Stomach (tissue), 9 donors: Measurements from ENCODE around the gene CGB3. TPM values are rescaled to one million over a fixed set of nuclear protein-coding genes. Genes with fewer than 3 reads are reported as not detected.

ENCODE experiments used
- DNase-seq, 2 donors: peaks; one replicate each; pipeline versions ENCODE4 v3.0.0 to v3.0.0-alpha.2; 2013 to 2019
- H3K27ac ChIP-seq, 5 donors: fragments of 200-600 bp in 4 of 5; sonication (generic) in 4 of 5; one replicate each; pipeline ENCODE4 v1.5.1; 2013 to 2019; ENCODE audit warnings: mild to moderate bottlenecking in 1 of 5, moderate library complexity in 1 of 5
- H3K27me3 ChIP-seq, 3 donors: fragments of 200-600 bp; sonication (generic); one replicate each; pipeline ENCODE4 v1.5.1; 2017 to 2019; ENCODE audit warnings: mixed run types in 1 of 3
- H3K36me3 ChIP-seq, 4 donors: fragments of 200-600 bp; sonication (generic); 1 replicate in 3 of 4; 2 replicates in 1 of 4; pipeline ENCODE4 v1.5.1; 2016 to 2019
- H3K4me1 ChIP-seq, 4 donors: fragments of 200-600 bp; sonication (generic); one replicate each; pipeline ENCODE4 v1.5.1; 2016 to 2019
- H3K4me3 ChIP-seq, 4 donors: fragments of 200-600 bp; sonication (generic) in 3 of 4; one replicate each; pipeline ENCODE4 v1.5.1; 2016 to 2019; ENCODE audit warnings: mild to moderate bottlenecking in 1 of 4
- H3K9me3 ChIP-seq, 4 donors: fragments of 200-600 bp; sonication (generic); one replicate each; pipeline ENCODE4 v1.5.1; 2016 to 2019
- EP300 ChIP-seq: sonication (generic); formaldehyde crosslinking; IDR thresholded peaks from one replicate; pipeline ENCODE4 v1.6.1; 2017; ENCODE audit warnings: antibody characterized with exemption
- POLR2A ChIP-seq, 4 donors: fragments of 450-650 bp; IDR thresholded peaks; one replicate each; pipeline ENCODE4 v1.6.1; 2016; ENCODE audit warnings: antibody characterized with exemption in 4 of 4, control low read depth in 2 of 4, mild to moderate bottlenecking in 1 of 4, moderate library complexity in 1 of 4
- POLR2AphosphoS5 ChIP-seq, 3 donors: sonication (generic); formaldehyde crosslinking; IDR thresholded peaks; one replicate each; pipeline ENCODE4 v1.6.1; 2016; ENCODE audit warnings: antibody characterized with exemption in 3 of 3
- WGBS, 5 donors: extraction: QIAGEN DNeasy Blood & Tissue Kit in 3 of 5; methylation state at CpG; one replicate each; pipeline versions ENCODE4 v1.1.5 to v1.1.7; 2013 to 2018; 5-methylcytosine and 5-hydroxymethylcytosine counted together
- intact Hi-C: fragments of 100-400 bp; cut with DNase I; formaldehyde crosslinking; loops from one replicate; pipeline ENCODE4 v1.15.1; 2023; ENCODE audit warnings: low total_unique reads
- polyA plus RNA-seq, 3 donors: library from polyadenylated mRNA; stranded (reverse); fragments of 200-250 nt; gene quantifications; one replicate each; pipeline ENCODE4 v1.2.3, GENCODE V29; 2013
- total RNA-seq, 5 donors: library from RNA; depleted of rRNA; stranded (reverse); fragments of >200 nt; gene quantifications; one replicate each; pipeline versions ENCODE4 v1.1.0 to v1.2.3, GENCODE V29; 2014 to 2016
- TF ChIP-seq, protein P1 (sequence below), 7 experiments: fragments of 450-650 bp in 4 of 7; fragments of 200-600 bp in 3 of 7; sonication (generic) in 3 of 7; IDR thresholded peaks; one replicate each; pipeline ENCODE4 v1.5.1; 2016 to 2019; ENCODE audit warnings: antibody characterized with exemption in 7 of 7, control low read depth in 2 of 7, mild to moderate bottlenecking in 1 of 7
- donor health status: healthy with polysubstance abuse.
- donor health status: Bipolar disorder and iron deficiency.
- donor health status: healthy.

The CGB3 gene
- total and polyA plus RNA-seq, 8 donors: not detected

- no peak for DNase-seq
- no peak for TF ChIP-seq POLR2A (IDR thresholded peaks at IDR 0.05)
- TF ChIP-seq EP300: no peak
- no peak for TF ChIP-seq POLR2AphosphoS5 (IDR thresholded peaks at IDR 0.05)
- TF ChIP-seq, protein P1, sequence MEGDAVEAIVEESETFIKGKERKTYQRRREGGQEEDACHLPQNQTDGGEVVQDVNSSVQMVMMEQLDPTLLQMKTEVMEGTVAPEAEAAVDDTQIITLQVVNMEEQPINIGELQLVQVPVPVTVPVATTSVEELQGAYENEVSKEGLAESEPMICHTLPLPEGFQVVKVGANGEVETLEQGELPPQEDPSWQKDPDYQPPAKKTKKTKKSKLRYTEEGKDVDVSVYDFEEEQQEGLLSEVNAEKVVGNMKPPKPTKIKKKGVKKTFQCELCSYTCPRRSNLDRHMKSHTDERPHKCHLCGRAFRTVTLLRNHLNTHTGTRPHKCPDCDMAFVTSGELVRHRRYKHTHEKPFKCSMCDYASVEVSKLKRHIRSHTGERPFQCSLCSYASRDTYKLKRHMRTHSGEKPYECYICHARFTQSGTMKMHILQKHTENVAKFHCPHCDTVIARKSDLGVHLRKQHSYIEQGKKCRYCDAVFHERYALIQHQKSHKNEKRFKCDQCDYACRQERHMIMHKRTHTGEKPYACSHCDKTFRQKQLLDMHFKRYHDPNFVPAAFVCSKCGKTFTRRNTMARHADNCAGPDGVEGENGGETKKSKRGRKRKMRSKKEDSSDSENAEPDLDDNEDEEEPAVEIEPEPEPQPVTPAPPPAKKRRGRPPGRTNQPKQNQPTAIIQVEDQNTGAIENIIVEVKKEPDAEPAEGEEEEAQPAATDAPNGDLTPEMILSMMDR (IDR thresholded peaks at IDR 0.05): no peak
- Histone ChIP-seq H3K27me3 (no peaks in the 10 kb centered on the region), H3K4me3 (no peak overlapping the region), H3K9me3 (no peaks in the 10 kb centered on the region), H3K36me3 (peaks cover 43 to 78% (median 73%) of the 10 kb centered on the region in 4 donors), H3K4me1 (peaks cover 20 to 30% (median 26%) of the 10 kb centered on the region in 4 donors), H3K27ac (no peak overlapping the region)
- 88 to 97% (median 95%) methylated on average over 7 of the region's 7 CpGs for WGBS, 5 donors
- intact Hi-C loops: no loop called here
These were observed 35.8 kb downstream of the CGB3 start for GRCh38 chr19:48988286-48988685.

DNA sequence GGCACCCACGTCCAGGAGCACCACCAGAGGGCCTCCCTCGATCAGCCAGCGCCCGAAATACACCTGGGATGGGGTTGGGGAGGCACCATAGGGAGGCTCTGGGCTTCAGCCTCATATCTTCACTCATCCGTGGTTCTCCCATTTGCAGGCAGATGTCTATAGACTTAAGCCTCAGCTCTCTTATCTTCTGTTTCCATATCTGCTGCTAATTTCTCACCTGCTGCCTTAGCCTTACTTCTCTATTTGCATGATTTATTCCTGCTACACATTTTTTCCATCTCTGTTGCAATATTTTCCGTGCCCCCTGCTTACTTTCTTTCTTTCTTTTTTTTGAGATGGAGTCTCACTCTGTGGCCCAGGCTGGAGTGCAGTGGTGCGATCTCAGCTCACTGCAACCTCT, 36.8 kb downstream of the CGB3 start:
- Histone ChIP-seq H3K9me3 (no peaks in the 10 kb centered on the region), H3K36me3 (peaks cover 44 to 88% (median 83%) of the 10 kb centered on the region in 4 donors), H3K27me3 (no peaks in the 10 kb centered on the region), H3K4me1 (peaks cover 20 to 28% (median 24%) of the 10 kb centered on the region in 4 donors), H3K27ac (no peak overlapping the region), H3K4me3 (no peak overlapping the region)
- no peak for DNase-seq
- no peak for TF ChIP-seq POLR2AphosphoS5 (IDR thresholded peaks at IDR 0.05)
- TF ChIP-seq, protein P1 (IDR thresholded peaks at IDR 0.05): no peak
- TF ChIP-seq EP300: no peak
- no peak for TF ChIP-seq POLR2A (IDR thresholded peaks at IDR 0.05)
- 76 to 87% (median 82%) methylated on average over 7 of the region's 7 CpGs for WGBS, 5 donors
- intact Hi-C loops: no loop called here

DNA sequence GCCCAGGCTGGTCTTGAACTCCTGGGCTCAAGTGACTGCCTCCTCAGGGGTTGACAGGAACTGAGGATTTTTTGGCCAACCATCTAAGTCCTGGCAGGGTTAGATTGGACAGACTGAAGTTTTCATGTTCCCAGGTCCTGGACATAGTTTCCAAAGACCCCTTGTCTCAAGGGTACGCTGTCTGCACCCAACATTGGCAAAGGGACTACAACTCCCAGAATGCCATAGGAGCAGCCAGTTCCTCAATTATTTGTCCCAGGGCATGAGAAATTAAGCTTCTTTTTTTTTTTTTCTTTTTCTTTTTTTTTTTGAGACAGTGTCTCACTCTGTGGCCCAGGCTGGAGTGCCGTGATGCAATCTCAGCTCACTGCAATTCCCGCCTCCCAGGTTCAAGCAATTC, 37.9 kb downstream of the CGB3 start:
- Histone ChIP-seq H3K4me1 (peaks cover 9 to 17% (median 13%) of the 10 kb centered on the region in 4 donors), H3K9me3 (no peaks in the 10 kb centered on the region), H3K4me3 (no peak overlapping the region), H3K27ac (no peak overlapping the region), H3K27me3 (no peaks in the 10 kb centered on the region), H3K36me3 (peaks cover 55 to 96% (median 94%) of the 10 kb centered on the region in 4 donors)
- intact Hi-C loops: no loop called here
- WGBS, 5 donors: 91 to 100% (median 95%) methylated on average over 1 to 3 of the region's 3 CpGs
- no peak for DNase-seq
- TF ChIP-seq POLR2AphosphoS5 (IDR thresholded peaks at IDR 0.05) (no peak), EP300 (no peak), POLR2A (IDR thresholded peaks at IDR 0.05) (no peak)
- TF ChIP-seq, protein P1 (IDR thresholded peaks at IDR 0.05): no peak

GRCh38 chr19:48985711-48986110, 38.4 kb downstream of the CGB3 start:
- Histone ChIP-seq H3K27ac (no peak overlapping the region), H3K9me3 (no peaks in the 10 kb centered on the region), H3K36me3 (peaks cover 57 to 100% (median 94%) of the 10 kb centered on the region in 4 donors), H3K4me1 (peaks cover 4 to 12% (median 8%) of the 10 kb centered on the region in 4 donors), H3K4me3 (no peak overlapping the region), H3K27me3 (no peaks in the 10 kb centered on the region)
- intact Hi-C loops: no loop called here
- no peak for TF ChIP-seq EP300
- no peak for TF ChIP-seq POLR2A (IDR thresholded peaks at IDR 0.05)
- TF ChIP-seq, protein P1 (IDR thresholded peaks at IDR 0.05): no peak
- no peak for TF ChIP-seq POLR2AphosphoS5 (IDR thresholded peaks at IDR 0.05)
- DNase-seq: no peak
- 94 to 98% (median 97%) methylated on average over 10 to 13 of the region's 13 CpGs for WGBS, 5 donors
